DOHH2 (cell line): ENCODE measurements around the gene SELENOK.

ENCODE experiments used
- H3F3A ChIP-seq: fragments of 200-600 bp; sonication (generic), shearing (Covaris generic); 2 replicates; pipeline ENCODE4 v1.6.0; 2016; ENCODE audit warnings: antibody characterized with exemption, mild to moderate bottlenecking; ENCODE audit not compliant: control insufficient read depth, insufficient read depth
- H3K27ac ChIP-seq: fragments of 200-600 bp; sonication (generic); 2 replicates; pipeline ENCODE4 v1.5.1; 2014; ENCODE audit warnings: low read depth, mild to moderate bottlenecking, low read length, moderate library complexity
- H3K27me3 ChIP-seq: fragments of 200-600 bp; sonication (generic); 2 replicates; pipeline ENCODE4 v1.6.1; 2014; ENCODE audit warnings: mild to moderate bottlenecking, low read length, mixed read lengths; ENCODE audit not compliant: control insufficient read depth
- H3K36me3 ChIP-seq: fragments of 200-600 bp; sonication (generic); 2 replicates; pipeline ENCODE4 v1.6.1; 2014; ENCODE audit warnings: mild to moderate bottlenecking, low read length, moderate library complexity, mixed read lengths; ENCODE audit not compliant: control insufficient read depth
- H3K4me1 ChIP-seq: fragments of 200-600 bp; sonication (generic); 2 replicates; pipeline ENCODE4 v1.6.1; 2014; ENCODE audit warnings: mild to moderate bottlenecking, low read length, mixed read lengths; ENCODE audit not compliant: control insufficient read depth
- H3K4me2 ChIP-seq: fragments of 200-600 bp; sonication (generic); 2 replicates; pipeline ENCODE4 v1.6.0; 2014; ENCODE audit warnings: mild to moderate bottlenecking, low read length, moderate library complexity
- H3K4me3 ChIP-seq: fragments of 200-600 bp; sonication (generic); 2 replicates; pipeline ENCODE4 v1.5.1; 2014; ENCODE audit warnings: mild to moderate bottlenecking, low read length, mixed read lengths
- H3K79me2 ChIP-seq: fragments of 200-600 bp; sonication (generic); 2 replicates; pipeline ENCODE4 v1.6.1; 2014; ENCODE audit warnings: mild to moderate bottlenecking, low read length, mixed read lengths; ENCODE audit not compliant: control insufficient read depth
- H3K9me2 ChIP-seq: fragments of 200-600 bp; sonication (generic); replicated peaks from 2 replicates; pipeline ENCODE4 v1.6.1; 2014; ENCODE audit warnings: mild to moderate bottlenecking, low read length, mixed read lengths; ENCODE audit not compliant: control insufficient read depth
- H3K9me3 ChIP-seq: fragments of 200-600 bp; sonication (generic); 2 replicates; pipeline ENCODE4 v1.6.1; 2014; ENCODE audit warnings: antibody characterized with exemption, low read length, mixed read lengths; ENCODE audit not compliant: control insufficient read depth, insufficient read depth
- H4K20me1 ChIP-seq: fragments of 200-600 bp; sonication (generic); 2 replicates; pipeline ENCODE4 v1.6.0; 2014; ENCODE audit warnings: low read depth, mild to moderate bottlenecking, antibody characterized with exemption, low read length, moderate library complexity; ENCODE audit not compliant: control insufficient read depth, insufficient read depth
- EZH2phosphoT487 ChIP-seq: fragments of 200-600 bp; sonication (generic); IDR thresholded peaks from 2 replicates; pipeline ENCODE4 v1.6.1; 2017; ENCODE audit warnings: borderline replicate concordance, mild to moderate bottlenecking, antibody characterized with exemption, low read length, moderate library complexity, mixed read lengths
- TF ChIP-seq, protein P1 (sequence below): fragments of 200-600 bp; sonication (generic); IDR thresholded peaks from one replicate; pipeline ENCODE4 v1.5.1; 2014; ENCODE audit warnings: antibody characterized with exemption, mild to moderate bottlenecking, low read depth, low read length; ENCODE audit not compliant: poor library complexity, severe bottlenecking

The SELENOK gene

DNA sequence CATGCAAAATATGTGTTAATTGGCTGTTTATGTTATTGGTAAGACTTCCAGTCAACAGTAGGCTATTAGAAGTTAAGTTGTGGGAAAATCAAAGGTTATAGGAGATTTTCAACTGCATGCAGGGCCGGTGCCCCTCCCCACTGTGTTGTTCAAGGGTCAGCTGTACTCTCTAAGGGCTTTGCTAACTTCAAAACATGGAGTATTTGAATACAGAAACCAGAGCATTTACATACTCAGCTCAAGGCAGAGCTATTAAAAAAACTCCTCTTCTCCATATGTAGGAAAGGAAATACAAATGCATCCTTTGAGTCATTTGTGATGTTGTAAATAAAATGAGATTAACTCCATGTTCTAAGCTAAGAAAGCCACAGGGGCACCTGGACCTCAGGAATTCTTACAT, 28.5 kb downstream of the SELENOK start:
- H3K36me3 ChIP-seq: peaks cover 63% of the 10 kb centered on the region

DNA sequence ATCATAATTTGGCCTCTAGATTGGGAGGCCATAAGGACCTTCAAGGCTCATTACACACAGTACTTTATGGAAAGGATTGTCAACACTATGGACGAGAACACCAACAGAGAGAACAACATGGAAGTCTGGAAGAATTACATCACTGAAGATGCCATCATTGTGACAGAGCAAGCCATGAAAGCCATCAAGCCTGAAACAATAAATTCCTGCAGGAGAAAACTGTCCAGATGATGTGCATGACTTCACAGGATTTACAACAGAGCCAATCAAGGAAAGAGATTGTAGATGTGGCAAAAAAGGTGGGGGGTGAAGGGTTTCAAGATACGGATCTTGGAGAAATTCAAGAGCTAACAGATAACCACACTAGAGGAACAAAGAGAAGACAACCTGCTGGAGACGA, 29.4 kb downstream of the SELENOK start:
- no peaks in the 10 kb centered on the region for H3K27me3 ChIP-seq
- H3K9me3 ChIP-seq: no peaks in the 10 kb centered on the region
- H3K79me2 ChIP-seq: no peaks in the 10 kb centered on the region
- peaks cover 54% of the 10 kb centered on the region for H3K36me3 ChIP-seq
- H3K4me2 ChIP-seq: no peak overlapping the region
- no peaks in the 10 kb centered on the region for H4K20me1 ChIP-seq
- no peak for TF ChIP-seq EZH2phosphoT487
- TF ChIP-seq, protein P1, sequence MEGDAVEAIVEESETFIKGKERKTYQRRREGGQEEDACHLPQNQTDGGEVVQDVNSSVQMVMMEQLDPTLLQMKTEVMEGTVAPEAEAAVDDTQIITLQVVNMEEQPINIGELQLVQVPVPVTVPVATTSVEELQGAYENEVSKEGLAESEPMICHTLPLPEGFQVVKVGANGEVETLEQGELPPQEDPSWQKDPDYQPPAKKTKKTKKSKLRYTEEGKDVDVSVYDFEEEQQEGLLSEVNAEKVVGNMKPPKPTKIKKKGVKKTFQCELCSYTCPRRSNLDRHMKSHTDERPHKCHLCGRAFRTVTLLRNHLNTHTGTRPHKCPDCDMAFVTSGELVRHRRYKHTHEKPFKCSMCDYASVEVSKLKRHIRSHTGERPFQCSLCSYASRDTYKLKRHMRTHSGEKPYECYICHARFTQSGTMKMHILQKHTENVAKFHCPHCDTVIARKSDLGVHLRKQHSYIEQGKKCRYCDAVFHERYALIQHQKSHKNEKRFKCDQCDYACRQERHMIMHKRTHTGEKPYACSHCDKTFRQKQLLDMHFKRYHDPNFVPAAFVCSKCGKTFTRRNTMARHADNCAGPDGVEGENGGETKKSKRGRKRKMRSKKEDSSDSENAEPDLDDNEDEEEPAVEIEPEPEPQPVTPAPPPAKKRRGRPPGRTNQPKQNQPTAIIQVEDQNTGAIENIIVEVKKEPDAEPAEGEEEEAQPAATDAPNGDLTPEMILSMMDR: no peak
- H3K27ac ChIP-seq: no peak overlapping the region
- H3K4me1 ChIP-seq: peaks cover 20% of the 10 kb centered on the region
- H3K9me2 ChIP-seq: no peaks in the 10 kb centered on the region
- no peaks in the 10 kb centered on the region for H3F3A ChIP-seq
- no peak overlapping the region for H3K4me3 ChIP-seq

More for the DNA sequence above, 28.5 kb downstream of the SELENOK start:
- H3K27me3 ChIP-seq: no peaks in the 10 kb centered on the region
- TF ChIP-seq, protein P1: no peak
- TF ChIP-seq EZH2phosphoT487: no peak
- H3K4me1 ChIP-seq: peaks cover 20% of the 10 kb centered on the region
- no peaks in the 10 kb centered on the region for H3K9me2 ChIP-seq
- H3K27ac ChIP-seq: peak overlapping the region; percentile 32; the same call in 1 of the 2 replicates
- H3K4me2 ChIP-seq: peak overlapping the region; percentile 51
- H3F3A ChIP-seq: no peaks in the 10 kb centered on the region
- H3K9me3 ChIP-seq: no peaks in the 10 kb centered on the region
- H3K4me3 ChIP-seq: peak overlapping the region; percentile 35
- H3K79me2 ChIP-seq: no peaks in the 10 kb centered on the region
- no peaks in the 10 kb centered on the region for H4K20me1 ChIP-seq

GRCh38 chr3:53860196-53860595, 31.5 kb downstream of the SELENOK start:
- TF ChIP-seq EZH2phosphoT487: no peak
- TF ChIP-seq, protein P1: no peak
- H3K36me3 ChIP-seq: peaks cover 41% of the 10 kb centered on the region

More at GRCh38 chr3:53860196-53860595, 31.5 kb downstream of the SELENOK start:
- peaks cover 20% of the 10 kb centered on the region for H3K4me1 ChIP-seq
- H4K20me1 ChIP-seq: no peaks in the 10 kb centered on the region
- no peaks in the 10 kb centered on the region for H3K27me3 ChIP-seq
- H3K27ac ChIP-seq: no peak overlapping the region
- no peaks in the 10 kb centered on the region for H3F3A ChIP-seq
- H3K4me2 ChIP-seq: no peak overlapping the region
- no peaks in the 10 kb centered on the region for H3K9me2 ChIP-seq
- no peaks in the 10 kb centered on the region for H3K9me3 ChIP-seq
- no peaks in the 10 kb centered on the region for H3K79me2 ChIP-seq
- no peak overlapping the region for H3K4me3 ChIP-seq
